GM23338 (cell line): ENCODE results near the gene KCNMA1. TPM values are rescaled to one million over a fixed set of nuclear protein-coding genes. Genes with fewer than 3 reads are reported as not detected.

Experiments used
- ATAC-seq: fragments of 200-7000 bp; cut with Tn5 transposase; 3 replicates; pipeline ENCODE4 v1.9.1; 2020
- DNase-seq: peaks from one replicate; pipeline ENCODE4 v3.0.0-alpha.2; 2015; ENCODE audit warnings: low spot score
- H2AFZ ChIP-seq: fragments of 200-600 bp; sonication (generic); 2 replicates; pipeline ENCODE4 v1.8.0; 2016; ENCODE audit warnings: antibody characterized with exemption, mild to moderate bottlenecking, moderate library complexity
- H3F3A ChIP-seq: fragments of 200-600 bp; sonication (generic); replicated peaks from 2 replicates; pipeline ENCODE4 v1.8.0; 2017; ENCODE audit warnings: antibody characterized with exemption, mixed run types, low read depth
- H3K27ac ChIP-seq: fragments of 200-600 bp; sonication (generic); 2 replicates; pipeline ENCODE4 v1.6.1; 2016; ENCODE audit warnings: low read depth
- H3K27me3 ChIP-seq: fragments of 200-600 bp; sonication (generic); 2 replicates; pipeline ENCODE4 v1.8.0; 2016; ENCODE audit warnings: mild to moderate bottlenecking, mixed run types, moderate library complexity; ENCODE audit not compliant: insufficient read depth
- H3K36me3 ChIP-seq: fragments of 200-600 bp; sonication (generic); 2 replicates; pipeline ENCODE4 v1.8.0; 2016; ENCODE audit warnings: mild to moderate bottlenecking; ENCODE audit not compliant: insufficient read depth
- H3K4me1 ChIP-seq: fragments of 200-600 bp; sonication (generic); 2 replicates; pipeline ENCODE4 v1.8.0; 2016; ENCODE audit warnings: mild to moderate bottlenecking, moderate library complexity; ENCODE audit not compliant: insufficient read depth
- H3K4me2 ChIP-seq: fragments of 200-600 bp; sonication (generic); 2 replicates; pipeline ENCODE4 v1.7.1; 2017; ENCODE audit warnings: mixed run types
- H3K4me3 ChIP-seq: fragments of 200-600 bp; sonication (generic); 2 replicates; pipeline ENCODE4 v1.6.1; 2016; ENCODE audit warnings: mixed run types
- H3K79me2 ChIP-seq: fragments of 200-600 bp; sonication (generic); replicated peaks from 2 replicates; pipeline ENCODE4 v1.8.0; 2017; ENCODE audit warnings: mild to moderate bottlenecking; ENCODE audit not compliant: insufficient read depth
- H3K9me2 ChIP-seq: fragments of 200-600 bp; sonication (generic); 2 replicates; pipeline ENCODE4 v1.8.0; 2017; ENCODE audit not compliant: insufficient read depth
- H4K20me1 ChIP-seq: fragments of 200-600 bp; sonication (generic); replicated peaks from 2 replicates; pipeline ENCODE4 v1.8.0; 2017; ENCODE audit warnings: mild to moderate bottlenecking; ENCODE audit not compliant: insufficient read depth
- H3K27ac Mint-ChIP-seq: 2 replicates; pipeline ENCODE4 v1.8.0; 2020; ENCODE audit warnings: inconsistent platforms, mild to moderate bottlenecking, moderate library complexity, mixed read lengths
- H3K27me3 Mint-ChIP-seq: 3 replicates; pipeline ENCODE4 v1.8.0; 2022; ENCODE audit warnings: low read depth, mild to moderate bottlenecking, moderate library complexity, mixed read lengths, inconsistent platforms; ENCODE audit not compliant: insufficient read depth, poor library complexity
- H3K36me3 Mint-ChIP-seq: 3 replicates; pipeline ENCODE4 v1.8.0; 2021; ENCODE audit warnings: low read depth, mild to moderate bottlenecking, inconsistent platforms, moderate library complexity, mixed read lengths
- H3K4me1 Mint-ChIP-seq: 3 replicates; pipeline ENCODE4 v1.8.0; 2020; ENCODE audit warnings: mild to moderate bottlenecking, inconsistent platforms, mixed read lengths
- H3K4me3 Mint-ChIP-seq: 3 replicates; pipeline ENCODE4 v1.8.0; 2021; ENCODE audit warnings: moderate library complexity, mild to moderate bottlenecking, inconsistent platforms, mixed read lengths
- H3K9me3 Mint-ChIP-seq: 3 replicates; pipeline ENCODE4 v1.8.0; 2020; ENCODE audit warnings: moderate library complexity, mild to moderate bottlenecking, inconsistent platforms, mixed read lengths
- CREB1 ChIP-seq: fragments of 250-450 bp; sonication (Bioruptor Pico); IDR thresholded peaks from 2 replicates; pipeline ENCODE4 v1.5.0; 2020; ENCODE audit warnings: low read depth, mild to moderate bottlenecking, moderate library complexity
- CTCF ChIP-seq, 2 experiments: fragments of 200-600 bp in 1 of 2; sonication (generic) in 1 of 2; conservative IDR thresholded peaks; 2 replicates each; pipeline versions ENCODE4 v1.5.1 to v1.6.1; 2016 to 2017; ENCODE audit warnings: antibody characterized with exemption in 2 of 2, low read depth in 2 of 2, mild to moderate bottlenecking in 2 of 2, moderate library complexity in 1 of 2
- ETS1 ChIP-seq: IDR thresholded peaks from 2 replicates; pipeline ENCODE4 v1.6.1; 2016; ENCODE audit warnings: antibody characterized with exemption
- EZH2 ChIP-seq: fragments of 200-600 bp; sonication (generic); IDR thresholded peaks from one replicate; pipeline ENCODE4 v1.8.0; 2017; ENCODE audit warnings: antibody characterized with exemption, mild to moderate bottlenecking, low read depth; ENCODE audit not compliant: unreplicated experiment
- EZH2phosphoT487 ChIP-seq: fragments of 200-600 bp; sonication (generic); IDR thresholded peaks from one replicate; pipeline ENCODE4 v1.8.1; 2018; ENCODE audit warnings: antibody characterized with exemption; ENCODE audit not compliant: unreplicated experiment
- JUNB ChIP-seq: IDR thresholded peaks from one replicate; pipeline ENCODE4 v1.6.1; 2016; ENCODE audit warnings: antibody characterized with exemption; ENCODE audit not compliant: unreplicated experiment
- NANOG ChIP-seq: IDR thresholded peaks from 2 replicates; pipeline ENCODE4 v1.6.1; 2016; ENCODE audit warnings: antibody characterized with exemption, borderline replicate concordance
- POLR2AphosphoS5 ChIP-seq: IDR thresholded peaks from 2 replicates; pipeline ENCODE4 v1.6.1; 2016; ENCODE audit warnings: antibody characterized with exemption, low read depth
- ZNF114 ChIP-seq: fragments of 250-450 bp; sonication (Bioruptor Pico); IDR thresholded peaks from 2 replicates; pipeline ENCODE4 v1.5.0; 2020; ENCODE audit warnings: mild to moderate bottlenecking, moderate library complexity
- ZNF331 ChIP-seq: fragments of 250-450 bp; sonication (Bioruptor Pico); IDR thresholded peaks from 2 replicates; pipeline ENCODE4 v1.5.0; 2020; ENCODE audit warnings: low read depth, mild to moderate bottlenecking, moderate library complexity
- ZNF462 ChIP-seq: fragments of 250-450 bp; sonication (Bioruptor Pico); IDR thresholded peaks from 2 replicates; pipeline ENCODE4 v1.5.0; 2020; ENCODE audit warnings: mild to moderate bottlenecking, moderate library complexity
- polyA plus RNA-seq: library from polyadenylated mRNA; unstranded; fragments of >200 nt; fragmentation: Nextera tagmentation; extraction: Ambion mirVana; gene quantifications from 2 replicates; pipeline ENCODE4 v1.2.1, GENCODE V29; 2016
- total RNA-seq: library from RNA; depleted of rRNA; stranded (reverse); fragments of >200 nt; shearing (Covaris generic); gene quantifications from 2 replicates; pipeline ENCODE4 v1.2.3, GENCODE V29; 2014
- TF ChIP-seq, protein P1 (sequence below): IDR thresholded peaks from one replicate; pipeline ENCODE4 v1.6.1; 2018; ENCODE audit warnings: antibody characterized with exemption; ENCODE audit not compliant: unreplicated experiment

The KCNMA1 gene
- total and polyA plus RNA-seq, 2 experiments from 2014 or later = 8.2 to 9.0 TPM

GRCh38 chr10:77120666-77121376 lies 516.8 kb downstream of the KCNMA1 start:
- H3K79me2 ChIP-seq = no peaks in the 10 kb centered on the region
- no peaks in the 10 kb centered on the region; the same call in 2 of the 3 replicates for H3K36me3 Mint-ChIP-seq
- no peak overlapping the region for H3K4me3 Mint-ChIP-seq
- H3K9me3 Mint-ChIP-seq = no peaks in the 10 kb centered on the region
- no peak for DNase-seq
- no peak overlapping the region for H3K4me3 ChIP-seq
- H2AFZ ChIP-seq = no peak overlapping the region
- no peak overlapping the region for H3K4me2 ChIP-seq
- TF ChIP-seq ETS1 (no peak), CREB1 (no peak), ZNF331 (CRISPR knock-in tag) (no peak), EZH2phosphoT487 (no peak), NANOG (no peak), JUNB (no peak), ZNF462 (CRISPR knock-in tag) (no peak), EZH2 (no peak), CTCF (conservative IDR thresholded peaks at IDR 0.05; ENCODE audit: low read depth in 2 of 2) (no peak), ZNF114 (CRISPR knock-in tag) (no peak), POLR2AphosphoS5 (no peak)
- TF ChIP-seq, protein P1, sequence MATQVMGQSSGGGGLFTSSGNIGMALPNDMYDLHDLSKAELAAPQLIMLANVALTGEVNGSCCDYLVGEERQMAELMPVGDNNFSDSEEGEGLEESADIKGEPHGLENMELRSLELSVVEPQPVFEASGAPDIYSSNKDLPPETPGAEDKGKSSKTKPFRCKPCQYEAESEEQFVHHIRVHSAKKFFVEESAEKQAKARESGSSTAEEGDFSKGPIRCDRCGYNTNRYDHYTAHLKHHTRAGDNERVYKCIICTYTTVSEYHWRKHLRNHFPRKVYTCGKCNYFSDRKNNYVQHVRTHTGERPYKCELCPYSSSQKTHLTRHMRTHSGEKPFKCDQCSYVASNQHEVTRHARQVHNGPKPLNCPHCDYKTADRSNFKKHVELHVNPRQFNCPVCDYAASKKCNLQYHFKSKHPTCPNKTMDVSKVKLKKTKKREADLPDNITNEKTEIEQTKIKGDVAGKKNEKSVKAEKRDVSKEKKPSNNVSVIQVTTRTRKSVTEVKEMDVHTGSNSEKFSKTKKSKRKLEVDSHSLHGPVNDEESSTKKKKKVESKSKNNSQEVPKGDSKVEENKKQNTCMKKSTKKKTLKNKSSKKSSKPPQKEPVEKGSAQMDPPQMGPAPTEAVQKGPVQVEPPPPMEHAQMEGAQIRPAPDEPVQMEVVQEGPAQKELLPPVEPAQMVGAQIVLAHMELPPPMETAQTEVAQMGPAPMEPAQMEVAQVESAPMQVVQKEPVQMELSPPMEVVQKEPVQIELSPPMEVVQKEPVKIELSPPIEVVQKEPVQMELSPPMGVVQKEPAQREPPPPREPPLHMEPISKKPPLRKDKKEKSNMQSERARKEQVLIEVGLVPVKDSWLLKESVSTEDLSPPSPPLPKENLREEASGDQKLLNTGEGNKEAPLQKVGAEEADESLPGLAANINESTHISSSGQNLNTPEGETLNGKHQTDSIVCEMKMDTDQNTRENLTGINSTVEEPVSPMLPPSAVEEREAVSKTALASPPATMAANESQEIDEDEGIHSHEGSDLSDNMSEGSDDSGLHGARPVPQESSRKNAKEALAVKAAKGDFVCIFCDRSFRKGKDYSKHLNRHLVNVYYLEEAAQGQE = no peak
- H4K20me1 ChIP-seq = no peaks in the 10 kb centered on the region
- peaks cover 4% of the 10 kb centered on the region; the same call in 1 of the 2 replicates for H3K27me3 ChIP-seq
- peaks cover 4% of the 10 kb centered on the region for H3K27me3 Mint-ChIP-seq
- H3K36me3 ChIP-seq = no peaks in the 10 kb centered on the region
- H3K4me1 Mint-ChIP-seq = peaks cover 11% of the 10 kb centered on the region
- no peaks in the 10 kb centered on the region for H3K9me2 ChIP-seq
- H3K27ac ChIP-seq = no peak overlapping the region
- no peak for ATAC-seq
- H3F3A ChIP-seq = no peaks in the 10 kb centered on the region
- peaks cover 6% of the 10 kb centered on the region for H3K4me1 ChIP-seq
- H3K27ac Mint-ChIP-seq = no peak overlapping the region
